Measurements from ENCODE around the gene THBS1. TPM values are rescaled to one million over a fixed set of nuclear protein-coding genes. Genes with fewer than 3 reads are reported as not detected.

The THBS1 gene
- total RNA-seq, 1 experiment from 2014 or later: 278 TPM

DNA sequence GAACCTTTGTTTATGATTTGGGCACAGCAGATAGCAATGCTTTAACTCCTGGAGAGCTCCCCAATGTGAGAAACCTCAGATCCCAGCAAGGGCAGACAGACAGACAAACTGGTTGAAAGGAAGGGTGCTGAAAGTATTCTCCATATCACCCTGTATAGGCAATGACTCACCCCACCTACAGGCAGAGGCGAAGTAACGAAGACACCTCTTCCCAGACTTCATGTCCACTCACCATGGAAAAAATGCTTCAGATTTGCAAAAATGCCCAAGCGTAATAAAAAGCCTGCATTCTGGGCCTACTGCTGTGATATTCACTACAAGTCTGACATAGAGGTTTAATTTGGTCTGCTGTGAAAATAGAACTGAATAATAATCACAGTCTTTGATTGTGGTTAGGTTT, 50.5 kb downstream of the THBS1 start:
- no peak for DNase-seq (ENCODE audit: low spot score)

DNA sequence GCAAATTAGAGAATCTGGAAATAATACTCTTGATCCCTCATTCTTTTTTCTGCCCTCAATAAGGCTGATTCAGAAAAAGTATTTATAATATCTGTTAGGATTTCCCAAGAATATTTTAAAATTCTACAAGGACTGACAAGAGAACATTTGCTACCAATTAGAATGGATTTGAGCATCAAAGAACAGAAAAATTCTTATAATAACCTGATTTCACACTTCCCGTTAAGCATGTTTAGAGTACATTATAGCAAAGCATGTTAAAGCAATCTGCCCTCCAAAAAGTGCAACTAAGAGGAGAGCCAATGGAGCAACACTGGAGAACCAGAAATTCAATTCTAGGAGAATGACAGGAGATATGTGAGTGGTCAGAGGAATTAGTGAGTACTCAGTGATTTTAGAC, 57.2 kb downstream of the THBS1 start:
- DNase-seq (ENCODE audit: low spot score): no peak

DNA sequence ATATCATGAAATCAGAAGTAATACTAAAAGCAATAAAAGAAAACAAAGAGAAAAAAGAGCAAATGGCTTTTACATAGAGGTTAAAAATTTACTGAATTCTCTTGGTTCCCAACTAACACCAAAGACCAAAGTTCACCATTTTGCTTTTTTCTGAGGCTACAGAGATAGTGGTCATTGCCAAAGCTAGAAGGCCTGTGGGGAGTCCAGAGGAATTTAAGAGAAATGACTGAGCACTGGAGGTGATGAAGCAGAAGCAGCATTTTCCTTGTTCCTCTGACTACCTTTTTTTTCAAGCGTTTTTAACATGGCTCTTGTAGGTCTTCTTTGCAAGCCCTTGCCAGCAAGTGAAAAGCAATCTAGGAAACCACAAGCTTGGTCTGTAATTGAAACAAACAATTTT, 58.2 kb downstream of the THBS1 start:
- no peak for DNase-seq (ENCODE audit: low spot score)

DNA sequence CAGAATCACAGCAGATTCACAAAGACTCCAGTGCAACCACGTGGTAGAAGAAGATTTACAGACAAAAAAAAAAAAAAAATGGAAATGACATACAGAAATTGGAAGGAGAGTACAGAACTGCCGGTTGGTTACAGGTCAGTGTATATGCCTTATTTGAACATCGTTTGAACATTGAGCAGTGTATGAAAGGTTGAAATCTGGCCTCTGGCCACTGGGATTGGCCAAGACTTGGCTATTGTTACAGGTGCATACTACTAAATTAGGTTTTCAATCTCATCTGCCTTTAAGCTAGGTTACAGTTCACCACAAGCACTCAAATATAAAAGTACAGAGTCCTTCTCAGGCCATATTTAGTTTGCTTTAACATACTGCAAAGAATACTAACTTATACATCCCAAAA, 59.8 kb downstream of the THBS1 start:
- DNase-seq (ENCODE audit: low spot score): no peak

DNA sequence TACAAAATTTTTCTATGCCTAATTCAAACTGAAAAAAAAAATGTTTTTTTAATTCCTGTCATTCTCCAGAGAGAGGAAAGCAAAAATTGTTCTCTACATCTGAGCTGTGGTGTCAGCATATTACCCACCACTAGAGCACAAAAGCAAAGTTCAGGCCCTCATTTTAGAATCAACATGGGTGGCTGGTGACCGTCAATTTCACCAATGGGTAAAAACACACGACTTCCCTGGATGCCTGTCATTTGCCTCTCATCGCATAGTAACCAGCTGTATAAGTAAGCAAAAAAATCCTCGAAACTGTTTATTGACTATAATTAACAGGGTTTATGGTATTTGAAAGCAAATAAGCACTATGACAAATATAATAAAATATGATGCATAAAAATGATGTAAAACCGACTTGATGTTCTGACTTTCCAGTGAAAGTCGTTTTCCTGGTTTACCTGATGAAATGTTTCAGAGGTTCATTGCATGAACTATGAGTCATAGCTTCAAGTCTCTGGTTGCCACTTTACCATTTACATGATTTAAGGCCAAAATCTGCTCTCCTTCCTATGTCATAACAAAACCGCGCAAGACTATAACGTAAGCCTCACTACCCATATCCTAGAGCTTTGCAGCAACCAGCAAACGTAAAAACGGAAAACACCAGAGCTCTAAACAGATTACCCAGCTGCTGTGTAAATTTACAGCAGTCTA, 60.5 kb downstream of the THBS1 start:
- DNase-seq (ENCODE audit: low spot score): peak; percentile 28

DNA sequence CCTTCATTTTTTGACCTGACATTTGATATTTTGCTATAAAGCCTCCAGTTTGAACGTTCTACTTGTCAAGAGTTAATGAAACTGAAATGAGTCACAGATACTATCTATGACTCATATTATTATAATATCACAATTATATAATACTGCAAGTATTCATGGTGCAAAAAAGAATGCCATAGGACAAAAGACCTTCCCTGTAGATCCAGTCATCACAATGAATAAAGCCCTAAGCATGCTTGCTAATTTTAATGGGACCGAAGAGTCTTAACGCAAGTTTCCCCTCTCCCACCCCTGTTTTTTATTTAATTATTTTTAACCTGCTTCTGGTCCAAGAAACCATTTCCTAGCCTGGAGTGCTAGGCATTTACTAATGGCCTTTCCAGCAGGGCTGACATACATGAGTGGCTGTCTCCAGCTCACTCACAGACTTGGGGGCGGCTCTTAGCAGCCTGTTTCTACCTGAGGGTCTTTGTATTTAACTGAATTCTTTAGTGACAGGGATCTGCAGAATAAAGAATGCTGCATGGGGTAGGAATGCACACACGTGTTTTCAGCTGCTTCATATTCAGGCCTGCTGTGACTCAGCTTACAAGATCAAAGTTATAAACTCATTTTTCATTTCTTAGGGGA, 61.2 kb downstream of the THBS1 start:
- no peak for DNase-seq (ENCODE audit: low spot score)

DNA sequence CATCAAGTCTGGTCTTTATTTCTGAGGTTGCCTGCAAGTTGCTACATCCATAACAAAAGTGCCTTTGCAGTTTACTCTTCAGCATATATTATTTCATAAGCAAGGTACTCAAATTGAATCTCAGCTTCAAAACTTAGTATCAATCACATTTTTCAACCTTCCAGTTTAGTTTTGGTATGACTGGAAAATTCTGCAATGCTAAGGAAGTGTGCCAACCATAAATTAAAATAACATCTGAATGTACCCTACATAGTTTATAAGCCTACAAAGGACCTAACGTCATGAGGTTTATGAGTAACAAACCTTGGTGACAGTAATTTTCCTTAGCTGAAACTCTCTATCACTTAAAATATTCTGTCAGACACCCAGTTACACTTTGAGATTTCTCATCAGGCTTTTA, 62.8 kb downstream of the THBS1 start:
- DNase-seq (ENCODE audit: low spot score): no peak

DNA sequence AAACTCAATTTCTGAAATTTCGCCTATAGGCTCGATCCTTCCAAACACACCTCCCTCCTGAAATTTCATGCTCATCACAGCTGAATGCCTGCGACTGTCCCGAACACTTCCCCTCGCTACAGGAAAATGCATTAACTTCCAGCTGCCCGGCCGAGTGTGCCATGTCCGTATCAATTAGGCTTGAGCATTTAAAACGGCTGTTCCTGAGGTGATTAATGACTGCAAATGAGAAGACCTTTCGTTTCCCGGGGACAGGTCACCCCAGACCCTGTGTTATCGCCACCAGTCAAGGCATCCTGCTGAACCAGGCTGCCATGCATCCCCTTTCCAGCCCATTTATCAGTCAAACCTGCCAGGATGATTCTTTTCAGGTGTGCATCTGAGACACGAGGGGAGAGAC, 63.3 kb downstream of the THBS1 start:
- no peak for DNase-seq (ENCODE audit: low spot score)

DNA sequence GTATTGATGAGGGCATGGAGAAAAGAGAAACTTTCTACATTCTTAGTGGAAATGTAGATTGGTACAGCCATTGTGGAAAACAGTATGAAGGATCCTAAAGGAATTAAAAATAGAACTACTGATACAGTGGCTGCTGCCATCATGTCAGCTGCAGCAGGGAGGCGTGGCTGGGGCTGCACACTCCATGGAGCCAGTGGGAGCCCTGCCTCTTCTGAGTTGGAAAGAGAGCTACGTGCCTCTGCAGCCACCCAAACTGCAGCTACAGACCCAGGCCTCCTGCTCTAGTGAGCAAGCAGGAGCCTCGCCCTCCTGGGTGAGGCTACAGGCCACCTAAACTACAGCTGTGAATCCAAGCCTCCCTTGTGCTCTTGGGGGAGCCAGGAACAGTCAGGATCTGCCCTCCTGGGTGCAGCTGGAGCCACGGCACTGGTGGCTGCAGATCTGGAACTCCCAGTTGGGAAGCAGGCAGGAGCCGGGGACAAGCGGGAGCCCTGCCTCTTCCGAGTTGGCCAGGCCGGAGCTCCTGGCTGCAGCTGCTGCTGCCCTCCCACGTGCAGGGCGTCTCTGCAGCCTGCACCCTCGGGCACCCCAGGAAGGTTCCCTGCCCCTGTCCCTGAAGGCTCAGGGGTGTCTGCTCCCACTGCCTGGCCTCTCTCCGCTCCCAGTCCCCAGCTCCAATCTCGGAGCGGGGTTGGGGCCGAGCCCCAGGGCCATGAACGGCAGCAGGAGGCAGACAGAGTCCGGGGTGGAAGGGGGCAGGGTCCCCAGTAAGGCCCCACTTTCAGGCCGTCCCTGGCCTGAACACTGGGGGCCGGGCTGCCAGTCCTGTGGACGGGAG, 64.5 kb downstream of the THBS1 start:
- no peak for DNase-seq (ENCODE audit: low spot score)

DNA sequence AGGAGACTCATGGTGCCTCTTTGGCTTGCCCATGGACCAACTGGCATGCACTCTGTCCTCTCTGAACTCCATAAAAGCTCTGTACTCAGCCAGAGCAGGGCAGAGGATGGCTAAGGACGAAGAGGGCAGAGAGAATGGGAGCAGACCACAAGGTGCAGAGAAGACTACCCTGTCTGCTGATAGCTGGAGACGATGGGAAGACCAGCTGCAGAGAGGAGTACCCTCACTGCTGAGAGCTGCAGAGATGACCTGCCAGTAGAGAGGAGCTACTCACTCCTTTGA, 65.0 kb downstream of the THBS1 start:
- DNase-seq (ENCODE audit: low spot score): no peak

DNA sequence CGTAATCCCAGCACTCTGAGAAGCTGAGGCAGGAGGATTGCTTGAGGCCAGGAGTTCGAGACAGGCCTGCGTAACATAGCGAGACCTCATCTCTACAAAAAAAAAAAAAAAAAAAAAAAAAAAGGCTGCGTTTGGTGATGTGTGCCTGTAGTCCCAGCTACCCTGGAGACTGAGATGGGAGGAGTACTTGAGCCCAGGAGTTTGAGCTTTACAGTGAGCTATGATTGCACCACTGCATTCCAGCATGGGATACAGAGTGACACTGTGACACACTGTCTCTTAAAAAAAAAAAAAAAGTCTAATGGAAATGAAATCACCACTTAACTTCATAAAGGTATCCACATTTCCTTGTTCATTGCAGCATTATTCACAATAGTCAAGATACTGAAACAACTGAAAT, 65.5 kb downstream of the THBS1 start:
- no peak for DNase-seq (ENCODE audit: low spot score)

Other genes with a start within 250 kb of the THBS1 start
- gene FSIP1, start 201.8 kb downstream of the THBS1 start, total RNA-seq (2014; rRNA removed; shearing (Covaris generic)): 1.0 and 1.3 TPM in 2 replicates

Measured in H4 (cell line).